Measurements from ENCODE around the gene PDLIM4.

Gene PDLIM4

GRCh38 chr5:132280371-132281240 is 23.1 kb downstream of the PDLIM4 start:
- FAIRE-seq, result no peak
- DNase-seq (ENCODE audit: low spot score), result no peak

GRCh38 chr5:132281856-132282614 is 24.5 kb downstream of the PDLIM4 start:
- DNase-seq (ENCODE audit: low spot score) (no peak), FAIRE-seq (peak; percentile 20)

- DNase-seq (ENCODE audit: low spot score) (peak; percentile 49), FAIRE-seq (no peak)
Observed at GRCh38 chr5:132283423-132284043, 26.0 kb downstream of the PDLIM4 start.

- DNase-seq (ENCODE audit: low spot score), result no peak
- FAIRE-seq, result no peak
Observed at GRCh38 chr5:132289097-132289496, 31.6 kb downstream of the PDLIM4 start.

- no peak for DNase-seq (ENCODE audit: low spot score)
- FAIRE-seq, result no peak
Observed at GRCh38 chr5:132291026-132291425, 33.5 kb downstream of the PDLIM4 start.

DNA sequence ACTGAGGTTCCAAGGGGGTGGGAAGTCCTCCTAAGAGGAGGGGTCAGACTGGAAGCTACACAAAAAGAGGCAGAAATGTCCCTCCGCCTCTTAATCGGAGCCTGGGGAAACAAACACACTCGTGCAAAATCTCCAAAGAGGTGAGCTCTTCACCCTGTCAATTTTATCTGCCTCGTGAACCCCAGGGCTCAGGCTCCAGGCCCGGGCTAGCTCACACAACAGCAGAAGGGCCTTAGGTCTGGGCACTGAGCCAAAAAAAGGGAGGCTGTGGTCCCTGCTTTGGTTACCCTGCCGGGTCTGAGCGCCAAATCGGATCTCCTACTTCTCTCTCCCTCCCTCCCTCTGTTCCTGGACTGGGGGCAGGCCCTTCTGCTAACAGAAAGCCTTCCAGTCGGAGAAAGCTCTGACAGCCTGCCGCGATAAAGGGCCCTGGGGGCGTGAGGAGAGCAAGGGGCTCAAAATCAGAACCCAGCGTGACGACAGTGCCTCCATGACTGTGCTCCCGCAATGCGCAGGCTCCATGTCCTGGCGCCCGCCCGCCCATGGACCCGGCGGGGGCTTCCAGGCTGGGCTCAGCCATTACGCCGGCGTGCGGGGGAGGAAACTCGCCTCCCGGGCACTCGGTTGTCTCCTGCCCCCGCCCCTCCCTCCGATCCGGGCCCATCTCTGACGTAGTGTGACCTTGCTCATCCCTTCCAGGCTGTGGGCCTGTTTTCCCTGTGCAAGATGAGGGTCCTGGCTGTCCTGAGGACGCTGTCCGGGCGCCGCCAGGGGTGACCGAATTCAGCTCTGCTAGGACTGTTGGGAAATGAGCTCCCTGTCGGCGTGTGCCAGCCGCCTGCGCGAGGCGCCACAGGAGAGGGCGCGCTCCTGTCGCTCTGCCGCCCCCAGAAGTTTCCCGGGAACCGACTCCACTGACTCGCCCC is 35.8 kb downstream of the PDLIM4 start:
- FAIRE-seq (peak; percentile 5), DNase-seq (ENCODE audit: low spot score) (peak; percentile 90)

- DNase-seq (ENCODE audit: low spot score) (peak; percentile 97), FAIRE-seq (peak; percentile 71)
Observed at GRCh38 chr5:132293992-132294727, 36.7 kb downstream of the PDLIM4 start, which contains the start of gene SLC22A4. TSS of gene SLC22A4 (plus strand) at chr5:132294394. CDS start at chr5:132294617, 223 bp downstream.

DNA sequence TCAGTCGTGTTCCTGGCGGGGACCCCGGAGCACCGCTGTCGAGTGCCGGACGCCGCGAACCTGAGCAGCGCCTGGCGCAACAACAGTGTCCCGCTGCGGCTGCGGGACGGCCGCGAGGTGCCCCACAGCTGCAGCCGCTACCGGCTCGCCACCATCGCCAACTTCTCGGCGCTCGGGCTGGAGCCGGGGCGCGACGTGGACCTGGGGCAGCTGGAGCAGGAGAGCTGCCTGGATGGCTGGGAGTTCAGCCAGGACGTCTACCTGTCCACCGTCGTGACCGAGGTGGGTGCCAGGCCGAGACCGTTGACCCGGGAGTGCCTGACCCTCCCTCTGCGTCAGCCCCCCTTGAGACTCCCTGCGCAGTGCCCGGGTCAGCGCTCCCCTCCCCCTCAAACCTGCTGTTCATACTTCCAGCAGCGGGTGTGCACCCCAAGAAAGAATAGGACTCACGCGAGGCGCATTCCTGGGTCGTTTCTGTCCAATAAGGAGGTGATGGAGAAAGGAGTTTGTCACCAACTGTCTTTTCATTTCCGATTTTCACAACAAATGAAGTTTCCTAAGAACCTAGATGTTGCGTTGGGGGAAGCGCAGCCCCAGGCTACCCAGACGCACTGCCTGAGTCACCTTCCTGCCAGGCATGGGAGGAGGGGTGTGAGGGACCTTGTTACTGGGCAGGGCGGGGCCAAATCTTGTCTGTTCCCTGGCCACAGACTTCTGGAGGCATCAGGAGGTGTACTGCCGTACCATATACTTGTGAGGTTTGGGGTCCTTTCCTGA is 37.4 kb downstream of the PDLIM4 start:
- DNase-seq (ENCODE audit: low spot score) (peak; percentile 86), FAIRE-seq (peak; percentile 67)

DNA sequence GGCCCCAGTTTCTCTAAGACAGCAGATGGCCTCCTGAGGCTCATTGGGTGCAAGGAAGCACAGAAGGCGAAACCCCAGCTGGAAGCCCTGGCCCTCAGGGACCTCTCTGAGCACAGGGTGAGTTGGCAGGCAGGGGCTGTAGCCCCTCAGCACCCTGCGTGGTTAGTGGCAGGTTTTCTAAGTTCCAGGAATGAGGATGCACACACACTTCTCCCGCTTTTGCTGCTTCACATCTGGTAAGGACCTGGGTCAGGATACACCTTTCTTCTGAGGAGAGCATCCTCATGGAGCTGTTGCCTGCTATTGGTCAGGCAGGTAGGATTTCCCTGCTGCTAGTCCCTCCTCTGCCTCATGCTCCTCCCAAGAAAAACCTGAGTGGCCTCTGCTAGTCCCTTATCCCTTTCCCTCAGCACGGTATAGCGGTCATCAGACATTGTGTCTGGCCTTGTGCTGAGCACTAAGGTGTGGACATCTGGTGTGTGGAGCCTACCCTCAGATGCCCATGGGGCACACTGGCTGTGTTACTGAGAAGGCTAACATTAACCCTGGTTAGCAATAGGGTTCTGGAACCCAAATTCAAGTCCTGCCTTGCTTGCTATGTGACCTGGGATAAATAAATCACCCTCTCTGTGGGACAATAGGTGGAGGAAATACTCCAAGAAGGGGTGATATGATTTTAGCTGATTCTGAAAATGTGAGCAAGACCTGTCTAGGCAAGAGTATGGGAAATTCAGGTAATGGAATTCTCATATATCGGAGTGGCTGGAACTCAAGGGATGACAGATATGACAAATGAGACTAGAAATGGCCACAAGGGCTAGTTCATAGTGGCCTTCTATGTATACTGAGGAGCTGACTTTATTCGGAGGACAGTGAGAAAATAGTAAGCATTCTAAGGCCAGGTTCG is 38.3 kb downstream of the PDLIM4 start:
- FAIRE-seq (no peak), DNase-seq (ENCODE audit: low spot score) (peak; percentile 35)

- no peak for DNase-seq (ENCODE audit: low spot score)
- FAIRE-seq, result no peak
Observed at GRCh38 chr5:132296412-132297016, 39.0 kb downstream of the PDLIM4 start.

DNA sequence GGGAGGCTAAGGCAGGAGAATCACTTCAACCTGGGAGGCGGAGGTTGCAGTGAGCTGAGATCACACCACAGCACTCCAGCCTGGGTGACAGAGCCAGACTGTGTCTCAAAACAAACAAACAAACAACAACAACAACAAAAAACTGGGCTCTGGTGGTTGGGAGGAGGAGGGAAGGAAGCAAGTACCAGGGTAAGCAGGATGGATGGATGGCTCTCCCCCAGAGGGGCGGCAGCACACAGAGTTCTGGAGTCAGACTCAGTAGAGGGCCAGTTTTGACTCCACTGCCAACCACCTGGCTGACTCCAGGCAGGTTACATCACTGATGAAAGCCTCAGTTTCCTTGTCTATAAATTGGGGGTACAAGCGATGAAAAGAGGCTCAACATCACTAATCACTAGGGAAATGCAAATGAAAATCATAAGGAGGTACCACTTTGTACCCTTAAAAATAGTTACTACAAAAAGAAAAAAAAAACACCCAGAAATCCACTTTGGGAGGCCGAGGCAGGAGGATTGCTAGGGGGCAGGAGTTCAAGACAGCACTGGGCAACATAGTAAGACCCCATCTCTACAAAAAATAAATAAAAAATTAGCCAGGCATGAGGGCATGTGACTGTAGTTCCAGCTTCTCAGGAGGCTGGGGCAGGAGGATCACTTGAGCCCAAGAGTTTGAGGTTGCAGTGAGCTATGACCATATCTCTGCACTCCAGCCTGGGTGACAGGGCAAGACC is 39.9 kb downstream of the PDLIM4 start:
- no peak for FAIRE-seq
- no peak for DNase-seq (ENCODE audit: low spot score)

- FAIRE-seq (peak; percentile 27), DNase-seq (ENCODE audit: low spot score) (no peak)
Observed at GRCh38 chr5:132298298-132299212, 41.1 kb downstream of the PDLIM4 start.

GRCh38 chr5:132299917-132300316 is 42.4 kb downstream of the PDLIM4 start:
- DNase-seq (ENCODE audit: low spot score), result no peak
- no peak for FAIRE-seq

- FAIRE-seq (no peak), DNase-seq (ENCODE audit: low spot score) (no peak)
Observed at GRCh38 chr5:132300577-132301343, 43.3 kb downstream of the PDLIM4 start.

All from urothelium cell line (cell line).